Neural crest cell (in vitro differentiated cells): ENCODE measurements around the gene ZNF365. TPM values are rescaled to one million over a fixed set of nuclear protein-coding genes. Genes with fewer than 3 reads are reported as not detected.
"Not testable (repeated sequence)": the region's sequence is repeated elsewhere in the genome, so short reads cannot be mapped to it uniquely, and the experiment has no call there.

Source experiments
- DNase-seq: peaks from one replicate; pipeline ENCODE4 v3.0.0; 2021; ENCODE audit warnings: low read depth, mixed read lengths, low spot score
- H3K27ac Mint-ChIP-seq: one replicate; pipeline ENCODE4 v1.8.0; 2021; ENCODE audit warnings: mild to moderate bottlenecking, mixed read lengths; ENCODE audit not compliant: unreplicated experiment
- H3K27me3 Mint-ChIP-seq: 2 replicates; pipeline ENCODE4 v1.8.0; 2021; ENCODE audit warnings: low read depth, mild to moderate bottlenecking, mixed read lengths
- H3K36me3 Mint-ChIP-seq: 2 replicates; pipeline ENCODE4 v1.8.0; 2021; ENCODE audit warnings: low read depth, mild to moderate bottlenecking, mixed read lengths
- H3K4me1 Mint-ChIP-seq: 2 replicates; pipeline ENCODE4 v1.8.0; 2021; ENCODE audit warnings: mixed read lengths
- H3K4me3 Mint-ChIP-seq: one replicate; pipeline ENCODE4 v1.8.0; 2021; ENCODE audit warnings: mild to moderate bottlenecking, mixed read lengths
- H3K9me3 Mint-ChIP-seq: 2 replicates; pipeline ENCODE4 v1.8.0; 2021; ENCODE audit warnings: mixed read lengths
- CTCF ChIP-seq: fragments of 200-600 bp; sonication (generic); conservative IDR thresholded peaks from 2 replicates; pipeline ENCODE4 v1.5.0; 2021; ENCODE audit warnings: antibody characterized with exemption, mild to moderate bottlenecking
- total RNA-seq: library from RNA; stranded (reverse); gene quantifications from 2 replicates; pipeline ENCODE4 v1.2.1, GENCODE V29; 2021

Gene ZNF365
- total RNA-seq, 1 donor from 2014 or later = 1.0 TPM

GRCh38 chr10:62393237-62393636, 19.1 kb downstream of the ZNF365 start:
- H3K9me3 Mint-ChIP-seq = peaks cover 2% of the 10 kb centered on the region
- DNase-seq = no peak
- peaks cover 4% of the 10 kb centered on the region for H3K36me3 Mint-ChIP-seq
- no peak for TF ChIP-seq CTCF
- no peak overlapping the region for H3K4me3 Mint-ChIP-seq
- H3K27ac Mint-ChIP-seq = no peak overlapping the region
- no peaks in the 10 kb centered on the region for H3K27me3 Mint-ChIP-seq
- H3K4me1 Mint-ChIP-seq = no peaks in the 10 kb centered on the region

- no peak for TF ChIP-seq CTCF
- Mint-ChIP-seq H3K4me1 (no peaks in the 10 kb centered on the region), H3K36me3 (peaks cover 4% of the 10 kb centered on the region), H3K4me3 (no peak overlapping the region), H3K27me3 (no peaks in the 10 kb centered on the region), H3K9me3 (peaks cover 2% of the 10 kb centered on the region), H3K27ac (no peak overlapping the region)
- DNase-seq = no peak
Observed at GRCh38 chr10:62394556-62395018, 20.4 kb downstream of the ZNF365 start.

GRCh38 chr10:62395892-62396291, 21.7 kb downstream of the ZNF365 start:
- no peaks in the 10 kb centered on the region for H3K4me1 Mint-ChIP-seq

GRCh38 chr10:62396864-62397263, 22.7 kb downstream of the ZNF365 start:
- H3K4me1 Mint-ChIP-seq = no peaks in the 10 kb centered on the region
- H3K27ac Mint-ChIP-seq = no peak overlapping the region
- no peaks in the 10 kb centered on the region for H3K9me3 Mint-ChIP-seq
- TF ChIP-seq CTCF = no peak
- H3K36me3 Mint-ChIP-seq = peaks cover under 1% of the 10 kb centered on the region
- no peak for DNase-seq
- H3K4me3 Mint-ChIP-seq = no peak overlapping the region
- H3K27me3 Mint-ChIP-seq = no peaks in the 10 kb centered on the region

More at GRCh38 chr10:62395892-62396291, 21.7 kb downstream of the ZNF365 start:
- no peaks in the 10 kb centered on the region for H3K27me3 Mint-ChIP-seq
- no peak for DNase-seq
- TF ChIP-seq CTCF = no peak
- H3K4me3 Mint-ChIP-seq = no peak overlapping the region
- H3K36me3 Mint-ChIP-seq = peaks cover 4% of the 10 kb centered on the region
- no peak overlapping the region for H3K27ac Mint-ChIP-seq
- H3K9me3 Mint-ChIP-seq = no peaks in the 10 kb centered on the region

GRCh38 chr10:62399211-62399610, 25.0 kb downstream of the ZNF365 start:
- no peak for DNase-seq
- no peak overlapping the region for H3K4me3 Mint-ChIP-seq
- TF ChIP-seq CTCF = no peak
- H3K36me3 Mint-ChIP-seq = no peaks in the 10 kb centered on the region
- peaks cover 3% of the 10 kb centered on the region for H3K9me3 Mint-ChIP-seq
- H3K27ac Mint-ChIP-seq = no peak overlapping the region
- H3K4me1 Mint-ChIP-seq = no peaks in the 10 kb centered on the region
- H3K27me3 Mint-ChIP-seq = no peaks in the 10 kb centered on the region

GRCh38 chr10:62402508-62402907, 28.3 kb downstream of the ZNF365 start:
- Mint-ChIP-seq H3K4me1 (no peaks in the 10 kb centered on the region), H3K36me3 (peaks cover 1% of the 10 kb centered on the region), H3K27me3 (no peaks in the 10 kb centered on the region), H3K9me3 (peaks cover 5% of the 10 kb centered on the region), H3K4me3 (no peak overlapping the region), H3K27ac (no peak overlapping the region)
- no peak for DNase-seq
- no peak for TF ChIP-seq CTCF

- peaks cover 19% of the 10 kb centered on the region for H3K9me3 Mint-ChIP-seq
- H3K27ac Mint-ChIP-seq, H3K4me1 Mint-ChIP-seq, H3K4me3 Mint-ChIP-seq, H3K27me3 Mint-ChIP-seq, DNase-seq, H3K36me3 Mint-ChIP-seq: not testable (repeated sequence)
Observed at GRCh38 chr10:62410528-62410927, 36.4 kb downstream of the ZNF365 start.

- H3K36me3 Mint-ChIP-seq, H3K27ac Mint-ChIP-seq: not testable (repeated sequence)
Observed at GRCh38 chr10:62410934-62411333, 36.8 kb downstream of the ZNF365 start.

More at GRCh38 chr10:62410934-62411333, 36.8 kb downstream of the ZNF365 start:
- DNase-seq, H3K27me3 Mint-ChIP-seq, H3K4me1 Mint-ChIP-seq, H3K4me3 Mint-ChIP-seq: not testable (repeated sequence)
- H3K9me3 Mint-ChIP-seq = peaks cover 19% of the 10 kb centered on the region
